Fibroblast of skin of left biceps (primary cell): ENCODE measurements around the gene HK1.
"Not testable (repeated sequence)": the region's sequence is repeated elsewhere in the genome, so short reads cannot be mapped to it uniquely, and the experiment has no call there.

Experiments
- DNase-seq, 2 experiments: peaks; one replicate each; pipeline ENCODE4 v3.0.0-alpha.2; 2013; ENCODE audit warnings: low read depth in 2 of 2

HK1 gene

DNA sequence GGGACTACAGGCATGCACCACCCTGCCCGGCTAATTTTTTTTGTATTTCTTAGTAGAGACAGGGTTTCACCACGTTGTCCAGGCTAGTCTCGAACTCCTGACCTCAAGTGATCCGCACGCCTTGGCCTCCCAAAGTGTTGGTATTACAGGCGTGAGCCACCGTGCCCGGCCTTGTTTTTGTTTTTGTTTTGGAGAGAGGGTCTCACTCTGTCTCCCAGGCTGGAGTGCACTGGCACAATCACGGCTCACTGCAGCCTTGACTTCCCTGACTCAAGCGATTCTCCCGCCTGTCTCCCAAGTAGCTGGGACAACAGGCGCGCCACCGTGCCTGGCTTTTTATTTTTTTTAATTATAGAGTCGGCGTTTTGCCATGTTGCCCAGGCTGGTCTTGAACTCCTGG lies 172.1 kb downstream of the HK1 start:
- not testable (repeated sequence) for DNase-seq

DNA sequence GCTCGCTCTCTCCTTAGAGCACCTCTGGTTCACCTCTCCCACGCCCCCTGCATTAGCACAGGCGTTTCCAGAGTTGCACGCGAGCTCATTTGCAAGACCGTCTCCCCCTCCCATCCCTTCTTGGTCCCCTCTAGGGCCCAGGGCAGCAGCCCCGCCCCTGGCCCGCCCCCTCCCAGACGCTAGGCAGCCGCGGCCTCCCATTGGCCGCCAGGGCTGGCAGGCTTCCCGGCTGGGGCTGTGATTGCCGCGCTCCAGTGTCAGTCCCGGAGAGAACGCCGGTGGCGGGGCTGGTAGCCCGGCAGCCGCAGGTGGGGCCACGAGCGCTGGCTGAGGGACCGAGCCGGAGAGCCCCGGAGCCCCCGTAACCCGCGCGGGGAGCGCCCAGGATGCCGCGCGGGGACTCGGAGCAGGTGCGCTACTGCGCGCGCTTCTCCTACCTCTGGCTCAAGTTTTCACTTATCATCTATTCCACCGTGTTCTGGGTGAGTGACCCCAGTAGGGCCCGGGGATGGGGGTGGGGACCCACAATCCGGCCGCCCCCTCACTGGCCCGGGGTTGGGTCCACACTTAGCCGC lies 173.0 kb downstream of the HK1 start, which contains the start of gene TSPAN15:
Gene TSPAN15, plus strand, starts transcription at position 257 of the 575 bp plus-strand sequence. Its CDS starts 130 bp downstream, at position 387.
- DNase-seq = peak in 1 of 2 experiments; percentile 20
